ENCODE measurements around the gene ANKRD63. TPM values are rescaled to one million over a fixed set of nuclear protein-coding genes. Genes with fewer than 3 reads are reported as not detected.

ANKRD63 gene
- total and polyA plus RNA-seq, 2 of the 8 experiments (the other 6 are each of a cell fraction or from before 2014, with no cell fraction given), result 0.18 to 0.26 TPM

- TF ChIP-seq CTCF (IDR thresholded peaks at IDR 0.05; ENCODE audit: control extremely low read depth in 1 of 3, insufficient read depth in 1 of 3, low read depth in 1 of 3, low read length in 3 of 3) (no peak), CHD7 (IDR thresholded peaks at IDR 0.05; ENCODE audit: insufficient replicate concordance, low read length) (no peak), SIRT6 (IDR thresholded peaks at IDR 0.05; ENCODE audit: low read length) (no peak), EZH2 (IDR thresholded peaks at IDR 0.05; ENCODE audit: low read depth, low read length, severe bottlenecking) (peak; percentile 83), CTBP2 (IDR thresholded peaks at IDR 0.05; ENCODE audit: borderline replicate concordance, insufficient read depth, insufficient read length, low read length) (no peak), RNF2 (IDR thresholded peaks at IDR 0.05; ENCODE audit: borderline replicate concordance, low read depth, low read length, missing control alignments, poor library complexity, severe bottlenecking) (peak; percentile 27)
Observed at GRCh38 chr15:40282869-40283614, at the start of gene ANKRD63 (continued).

Measured in H1 (cell line).